Measurements from ENCODE around the gene MRTFA. TPM values are rescaled to one million over a fixed set of nuclear protein-coding genes. Genes with fewer than 3 reads are reported as not detected.

Gene MRTFA
- total and polyA plus RNA-seq, 8 donors, result 11.1 to 706 (median 61.2) TPM

DNA sequence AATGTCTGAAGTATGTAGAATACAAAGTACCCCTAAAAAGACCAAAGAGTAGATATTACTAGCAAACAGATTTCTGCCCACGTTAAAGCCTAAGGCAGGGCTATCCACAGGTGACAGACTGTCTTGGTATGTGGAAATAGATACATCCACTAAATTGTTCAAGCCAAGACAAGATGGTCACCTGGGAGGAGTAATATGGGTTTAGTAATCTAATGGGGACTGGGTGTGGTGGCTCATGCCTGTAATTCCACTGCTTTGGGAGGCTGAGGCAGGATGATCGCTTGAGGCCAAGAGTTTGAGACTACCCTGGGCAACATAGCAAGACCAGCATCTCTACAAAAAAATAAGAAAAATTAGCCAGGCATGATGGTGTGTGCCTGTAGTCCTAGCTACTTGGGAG is 258.6 kb downstream of the MRTFA start:
- peaks cover 0 to 7% (median 2%) of the 10 kb centered on the region in 4 donors for H3K36me3 ChIP-seq
- no peaks in the 10 kb centered on the region for H3K27me3 ChIP-seq
- TF ChIP-seq POLR2A (IDR thresholded peaks at IDR 0.05) (no peak), EP300 (IDR thresholded peaks at IDR 0.05) (no peak), CTCF (IDR thresholded peaks at IDR 0.05) (no peak), POLR2AphosphoS5 (IDR thresholded peaks at IDR 0.05) (no peak)
- peak overlapping the region in 3 of 5 donors; percentile 59 to 64 (median 64) for H3K27ac ChIP-seq
- intact Hi-C loops (cut with DNase I; ENCODE audit: low total_unique reads), result no loop called here
- DNase-seq, result no peak
- no peaks in the 10 kb centered on the region for H3K9me3 ChIP-seq
- H3K4me1 ChIP-seq, result peaks cover 7 to 82% (median 49%) of the 10 kb centered on the region in 4 donors
- 89 to 96% (median 90%) methylated on average over 2 of the region's 2 CpGs for WGBS, 5 donors
- no peak overlapping the region for H3K4me3 ChIP-seq

DNA sequence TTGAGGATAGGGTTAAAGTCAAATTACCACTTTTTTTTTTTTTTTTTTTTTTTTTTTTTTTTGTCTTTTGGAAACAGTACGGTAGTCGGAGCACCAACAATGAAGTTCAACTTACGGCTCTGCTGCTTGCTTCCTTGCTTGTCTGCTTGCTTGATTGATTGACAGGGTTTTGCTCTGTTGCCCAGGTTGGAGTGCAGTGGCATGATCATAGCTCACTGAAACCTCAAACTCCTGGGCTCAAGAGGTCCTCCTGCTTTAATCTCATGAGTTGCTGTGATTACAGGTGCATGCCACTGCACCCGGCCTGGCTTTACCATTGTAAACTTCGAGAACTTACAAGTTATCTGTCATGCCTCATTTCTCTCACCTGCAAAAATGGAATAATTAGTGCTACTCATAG is 260.4 kb downstream of the MRTFA start:
- H3K4me1 ChIP-seq, result peaks cover 14 to 87% (median 54%) of the 10 kb centered on the region in 4 donors
- peak overlapping the region in 2 of 5 donors; percentile 14 to 42 for H3K27ac ChIP-seq
- no peak for DNase-seq
- H3K4me3 ChIP-seq, result no peak overlapping the region
- TF ChIP-seq POLR2AphosphoS5 (IDR thresholded peaks at IDR 0.05) (no peak), POLR2A (IDR thresholded peaks at IDR 0.05) (no peak), CTCF (IDR thresholded peaks at IDR 0.05) (no peak), EP300 (IDR thresholded peaks at IDR 0.05) (no peak)
- H3K9me3 ChIP-seq, result no peaks in the 10 kb centered on the region
- WGBS, 5 donors, result 33 to 68% (median 44%) methylated on average over 5 of the region's 5 CpGs
- H3K36me3 ChIP-seq, result peaks cover 0 to 7% (median 2%) of the 10 kb centered on the region in 4 donors
- intact Hi-C loops (cut with DNase I; ENCODE audit: low total_unique reads), result no loop called here
- no peaks in the 10 kb centered on the region for H3K27me3 ChIP-seq

- Histone ChIP-seq H3K27me3 (no peaks in the 10 kb centered on the region), H3K36me3 (peaks cover 0 to 7% (median 2%) of the 10 kb centered on the region in 4 donors), H3K4me3 (no peak overlapping the region), H3K27ac (peak overlapping the region in 1 of 5 donors; percentile 7), H3K9me3 (no peaks in the 10 kb centered on the region), H3K4me1 (peaks cover 16 to 89% (median 59%) of the 10 kb centered on the region in 4 donors)
- DNase-seq, result no peak
- 93 to 96% (median 94%) methylated on average over 7 to 8 of the region's 8 CpGs for WGBS, 5 donors
- no peak for TF ChIP-seq EP300 (IDR thresholded peaks at IDR 0.05)
- TF ChIP-seq POLR2AphosphoS5 (IDR thresholded peaks at IDR 0.05), result no peak
- no peak for TF ChIP-seq POLR2A (IDR thresholded peaks at IDR 0.05)
- no peak for TF ChIP-seq CTCF (IDR thresholded peaks at IDR 0.05)
- intact Hi-C loops (cut with DNase I; ENCODE audit: low total_unique reads), result no loop called here
These were observed 262.0 kb downstream of the MRTFA start for GRCh38 chr22:40374567-40374966.

- intact Hi-C loops (cut with DNase I; ENCODE audit: low total_unique reads), result no loop called here
- Histone ChIP-seq H3K4me1 (peaks cover 9 to 49% (median 29%) of the 10 kb centered on the region in 4 donors), H3K36me3 (peaks cover 32 to 48% (median 45%) of the 10 kb centered on the region in 4 donors), H3K9me3 (no peaks in the 10 kb centered on the region), H3K27ac (peak overlapping the region in 1 of 5 donors; percentile 41), H3K27me3 (no peaks in the 10 kb centered on the region), H3K4me3 (no peak overlapping the region)
- 84 to 95% (median 87%) methylated on average over 3 of the region's 3 CpGs for WGBS, 5 donors
- no peak for DNase-seq
- TF ChIP-seq POLR2AphosphoS5 (IDR thresholded peaks at IDR 0.05) (no peak), EP300 (IDR thresholded peaks at IDR 0.05) (no peak), CTCF (IDR thresholded peaks at IDR 0.05) (no peak), POLR2A (IDR thresholded peaks at IDR 0.05) (no peak)
These were observed 267.7 kb downstream of the MRTFA start for GRCh38 chr22:40368836-40369235.
